Measurements from ENCODE around the gene ABCC9.

The ABCC9 gene

GRCh38 chr12:21769307-21769706 is 171.9 kb downstream of the ABCC9 start:
- Histone ChIP-seq H3K9me2 (replicated peaks; ENCODE audit: insufficient read depth, low read length) (no peaks in the 10 kb centered on the region), H3K9ac (ENCODE audit: low read length) (no peak overlapping the region), H3K4me3 (ENCODE audit: insufficient read depth, low read length, poor library complexity, severe bottlenecking) (no peak overlapping the region), H3F3A (ENCODE audit: insufficient read depth) (no peaks in the 10 kb centered on the region), H3K27me3 (ENCODE audit: low read length) (no peaks in the 10 kb centered on the region), H4K20me1 (ENCODE audit: low read depth, low read length) (no peaks in the 10 kb centered on the region), H3K36me3 (ENCODE audit: low read length) (no peaks in the 10 kb centered on the region), H3K9me3 (ENCODE audit: insufficient read depth, low read length) (no peaks in the 10 kb centered on the region), H3K79me2 (ENCODE audit: insufficient read depth, low read length) (no peaks in the 10 kb centered on the region), H3K4me2 (ENCODE audit: low read depth, low read length, poor library complexity, severe bottlenecking) (no peak overlapping the region), H3K27ac (ENCODE audit: low read depth, low read length) (no peak overlapping the region), H2AFZ (ENCODE audit: low read depth, low read length, severe bottlenecking) (no peak overlapping the region)
- TF ChIP-seq EZH2phosphoT487 (conservative IDR thresholded peaks at IDR 0.05; ENCODE audit: low read length) (no peak), CTCF (IDR thresholded peaks at IDR 0.05; ENCODE audit: insufficient read depth, low read length, poor library complexity, severe bottlenecking) (no peak)

DNA sequence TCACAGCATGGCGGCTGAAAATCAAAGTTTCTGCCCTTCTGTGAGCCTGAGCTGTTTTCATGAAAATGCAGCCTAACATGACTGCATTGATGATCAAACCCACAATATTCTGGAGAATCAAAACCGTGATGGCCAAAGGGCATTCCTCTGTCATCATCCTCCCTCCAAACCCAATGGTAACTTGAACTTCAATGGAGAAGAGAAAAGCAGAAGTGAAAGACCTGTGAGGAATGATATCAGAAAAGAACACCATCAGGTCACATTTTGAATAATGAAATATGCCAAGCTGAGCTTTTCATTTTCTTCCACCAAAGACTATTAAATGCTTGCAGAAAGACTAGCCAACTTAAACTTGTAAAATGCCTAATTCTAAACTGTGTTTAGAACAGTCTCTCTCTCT is 174.8 kb downstream of the ABCC9 start:
- no peak overlapping the region for H3K4me3 ChIP-seq (ENCODE audit: insufficient read depth, low read length, poor library complexity, severe bottlenecking)
- no peak overlapping the region for H2AFZ ChIP-seq (ENCODE audit: low read depth, low read length, severe bottlenecking)
- no peak overlapping the region for H3K27ac ChIP-seq (ENCODE audit: low read depth, low read length)
- H3K9me2 ChIP-seq (replicated peaks; ENCODE audit: insufficient read depth, low read length) = no peaks in the 10 kb centered on the region
- H4K20me1 ChIP-seq (ENCODE audit: low read depth, low read length) = no peaks in the 10 kb centered on the region
- H3K79me2 ChIP-seq (ENCODE audit: insufficient read depth, low read length) = no peaks in the 10 kb centered on the region
- no peaks in the 10 kb centered on the region for H3K36me3 ChIP-seq (ENCODE audit: low read length)
- no peaks in the 10 kb centered on the region for H3K9me3 ChIP-seq (ENCODE audit: insufficient read depth, low read length)
- no peaks in the 10 kb centered on the region for H3K27me3 ChIP-seq (ENCODE audit: low read length)
- no peaks in the 10 kb centered on the region for H3F3A ChIP-seq (ENCODE audit: insufficient read depth)
- TF ChIP-seq CTCF (IDR thresholded peaks at IDR 0.05; ENCODE audit: insufficient read depth, low read length, poor library complexity, severe bottlenecking) (no peak), EZH2phosphoT487 (conservative IDR thresholded peaks at IDR 0.05; ENCODE audit: low read length) (no peak)
- no peak overlapping the region for H3K4me2 ChIP-seq (ENCODE audit: low read depth, low read length, poor library complexity, severe bottlenecking)
- H3K9ac ChIP-seq (ENCODE audit: low read length) = no peak overlapping the region

- H3K4me3 ChIP-seq (ENCODE audit: insufficient read depth, low read length, poor library complexity, severe bottlenecking) = no peak overlapping the region
- no peaks in the 10 kb centered on the region for H3K27me3 ChIP-seq (ENCODE audit: low read length)
- H3K4me2 ChIP-seq (ENCODE audit: low read depth, low read length, poor library complexity, severe bottlenecking) = no peak overlapping the region
- no peak overlapping the region for H3K9ac ChIP-seq (ENCODE audit: low read length)
- no peak overlapping the region for H3K27ac ChIP-seq (ENCODE audit: low read depth, low read length)
- H3K36me3 ChIP-seq (ENCODE audit: low read length) = no peaks in the 10 kb centered on the region
- no peak for TF ChIP-seq EZH2phosphoT487 (conservative IDR thresholded peaks at IDR 0.05; ENCODE audit: low read length)
- TF ChIP-seq CTCF (IDR thresholded peaks at IDR 0.05; ENCODE audit: insufficient read depth, low read length, poor library complexity, severe bottlenecking) = no peak
- no peaks in the 10 kb centered on the region for H4K20me1 ChIP-seq (ENCODE audit: low read depth, low read length)
- no peaks in the 10 kb centered on the region for H3F3A ChIP-seq (ENCODE audit: insufficient read depth)
- H2AFZ ChIP-seq (ENCODE audit: low read depth, low read length, severe bottlenecking) = no peak overlapping the region
- H3K9me2 ChIP-seq (replicated peaks; ENCODE audit: insufficient read depth, low read length) = no peaks in the 10 kb centered on the region
- H3K79me2 ChIP-seq (ENCODE audit: insufficient read depth, low read length) = no peaks in the 10 kb centered on the region
- H3K9me3 ChIP-seq (ENCODE audit: insufficient read depth, low read length) = no peaks in the 10 kb centered on the region
Measured at GRCh38 chr12:21764950-21765349, 176.3 kb downstream of the ABCC9 start.

DNA sequence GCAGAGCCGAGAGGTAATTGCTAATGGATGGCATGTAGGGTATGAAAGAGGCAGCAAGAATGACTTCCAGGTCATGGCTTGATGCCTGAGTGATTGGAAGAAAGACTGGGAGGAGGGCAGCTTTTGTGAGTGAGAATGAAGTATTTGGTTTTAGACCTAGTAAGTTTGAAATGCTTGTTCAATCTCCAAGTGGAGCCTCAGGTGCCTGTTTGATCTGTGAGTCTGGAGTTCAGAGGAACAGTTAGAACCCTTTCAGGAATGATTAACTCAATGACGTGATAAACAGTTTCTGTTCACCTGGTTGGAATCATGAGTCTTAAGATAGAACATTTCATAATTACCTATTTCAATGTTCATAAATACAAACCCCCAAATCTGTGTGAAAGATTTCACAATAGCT is 177.2 kb downstream of the ABCC9 start:
- no peaks in the 10 kb centered on the region for H3K9me2 ChIP-seq (replicated peaks; ENCODE audit: insufficient read depth, low read length)

More for the DNA sequence above, 177.2 kb downstream of the ABCC9 start:
- Histone ChIP-seq H3K27ac (ENCODE audit: low read depth, low read length) (no peak overlapping the region), H2AFZ (ENCODE audit: low read depth, low read length, severe bottlenecking) (no peak overlapping the region), H3K79me2 (ENCODE audit: insufficient read depth, low read length) (no peaks in the 10 kb centered on the region), H3K9me3 (ENCODE audit: insufficient read depth, low read length) (no peaks in the 10 kb centered on the region), H3K4me3 (ENCODE audit: insufficient read depth, low read length, poor library complexity, severe bottlenecking) (no peak overlapping the region), H3K36me3 (ENCODE audit: low read length) (no peaks in the 10 kb centered on the region), H3F3A (ENCODE audit: insufficient read depth) (no peaks in the 10 kb centered on the region), H3K27me3 (ENCODE audit: low read length) (no peaks in the 10 kb centered on the region), H3K9ac (ENCODE audit: low read length) (no peak overlapping the region), H4K20me1 (ENCODE audit: low read depth, low read length) (no peaks in the 10 kb centered on the region), H3K4me2 (ENCODE audit: low read depth, low read length, poor library complexity, severe bottlenecking) (no peak overlapping the region)
- no peak for TF ChIP-seq EZH2phosphoT487 (conservative IDR thresholded peaks at IDR 0.05; ENCODE audit: low read length)

All from SU-DHL-6 (cell line).